Nephron progenitor cell (in vitro differentiated cells): ENCODE data around the gene PRSS12.
A peak's percentile ranks its signal among the peaks of the same experiment; 100 is the strongest.
"Not testable (repeated sequence)": the region's sequence is repeated elsewhere in the genome, so short reads cannot be mapped to it uniquely, and the experiment has no call there.

Experiments used
- DNase-seq: peaks from one replicate; pipeline ENCODE4 v3.0.0; 2021
- H3K27ac Mint-ChIP-seq: 2 replicates; pipeline ENCODE4 v1.8.0; 2021; ENCODE audit warnings: mild to moderate bottlenecking, moderate library complexity, mixed read lengths
- H3K27me3 Mint-ChIP-seq: 2 replicates; pipeline ENCODE4 v1.8.0; 2021; ENCODE audit warnings: mild to moderate bottlenecking, low read depth, mixed read lengths; ENCODE audit not compliant: poor library complexity
- H3K36me3 Mint-ChIP-seq: 2 replicates; pipeline ENCODE4 v1.8.0; 2021; ENCODE audit warnings: low read depth, mixed read lengths
- H3K4me1 Mint-ChIP-seq: 2 replicates; pipeline ENCODE4 v1.8.0; 2021; ENCODE audit warnings: mixed read lengths
- H3K4me3 Mint-ChIP-seq: 2 replicates; pipeline ENCODE4 v1.8.0; 2021; ENCODE audit warnings: mild to moderate bottlenecking, moderate library complexity, mixed read lengths
- H3K9me3 Mint-ChIP-seq: 2 replicates; pipeline ENCODE4 v1.8.0; 2021; ENCODE audit warnings: mild to moderate bottlenecking, moderate library complexity, mixed read lengths
- TF ChIP-seq, protein P1 (sequence below): fragments of 200-600 bp; sonication (generic); IDR thresholded peaks from 2 replicates; pipeline ENCODE4 v1.5.0; 2021; ENCODE audit warnings: antibody characterized with exemption

PRSS12 gene

DNA sequence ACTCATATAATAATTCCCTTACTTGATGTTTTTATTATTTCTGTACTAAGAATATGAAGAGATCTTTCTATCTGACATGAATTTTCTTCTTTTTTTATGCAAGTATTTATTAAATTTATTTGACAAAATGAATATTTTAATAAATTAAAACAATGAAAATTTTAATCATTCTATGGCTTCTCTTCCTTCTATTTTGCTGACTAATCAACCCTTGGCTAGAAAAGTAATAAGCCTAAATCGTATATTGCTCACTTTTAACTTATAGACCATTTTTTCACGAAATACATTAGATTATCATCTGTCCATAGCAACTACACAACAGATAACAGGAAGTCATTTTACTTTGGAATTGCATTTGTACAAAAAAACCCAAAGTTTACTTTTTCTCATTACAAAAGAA is 38.6 kb downstream of the PRSS12 start:
- TF ChIP-seq, protein P1, sequence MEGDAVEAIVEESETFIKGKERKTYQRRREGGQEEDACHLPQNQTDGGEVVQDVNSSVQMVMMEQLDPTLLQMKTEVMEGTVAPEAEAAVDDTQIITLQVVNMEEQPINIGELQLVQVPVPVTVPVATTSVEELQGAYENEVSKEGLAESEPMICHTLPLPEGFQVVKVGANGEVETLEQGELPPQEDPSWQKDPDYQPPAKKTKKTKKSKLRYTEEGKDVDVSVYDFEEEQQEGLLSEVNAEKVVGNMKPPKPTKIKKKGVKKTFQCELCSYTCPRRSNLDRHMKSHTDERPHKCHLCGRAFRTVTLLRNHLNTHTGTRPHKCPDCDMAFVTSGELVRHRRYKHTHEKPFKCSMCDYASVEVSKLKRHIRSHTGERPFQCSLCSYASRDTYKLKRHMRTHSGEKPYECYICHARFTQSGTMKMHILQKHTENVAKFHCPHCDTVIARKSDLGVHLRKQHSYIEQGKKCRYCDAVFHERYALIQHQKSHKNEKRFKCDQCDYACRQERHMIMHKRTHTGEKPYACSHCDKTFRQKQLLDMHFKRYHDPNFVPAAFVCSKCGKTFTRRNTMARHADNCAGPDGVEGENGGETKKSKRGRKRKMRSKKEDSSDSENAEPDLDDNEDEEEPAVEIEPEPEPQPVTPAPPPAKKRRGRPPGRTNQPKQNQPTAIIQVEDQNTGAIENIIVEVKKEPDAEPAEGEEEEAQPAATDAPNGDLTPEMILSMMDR = no peak
- no peaks in the 10 kb centered on the region for H3K9me3 Mint-ChIP-seq
- DNase-seq = no peak
- peaks cover 3% of the 10 kb centered on the region for H3K27me3 Mint-ChIP-seq
- no peak overlapping the region for H3K27ac Mint-ChIP-seq
- no peaks in the 10 kb centered on the region for H3K4me1 Mint-ChIP-seq
- H3K4me3 Mint-ChIP-seq = no peak overlapping the region
- H3K36me3 Mint-ChIP-seq = no peaks in the 10 kb centered on the region

- H3K36me3 Mint-ChIP-seq = no peaks in the 10 kb centered on the region
- no peak overlapping the region for H3K27ac Mint-ChIP-seq
- TF ChIP-seq, protein P1 = no peak
- no peak overlapping the region for H3K4me3 Mint-ChIP-seq
- peak; percentile 8 for DNase-seq
- H3K27me3 Mint-ChIP-seq = no peaks in the 10 kb centered on the region
- no peaks in the 10 kb centered on the region for H3K9me3 Mint-ChIP-seq
- no peaks in the 10 kb centered on the region for H3K4me1 Mint-ChIP-seq
Observed at GRCh38 chr4:118313098-118313497, 39.7 kb downstream of the PRSS12 start.

GRCh38 chr4:118308306-118309030 is 44.3 kb downstream of the PRSS12 start:
- Mint-ChIP-seq H3K4me3 (no peak overlapping the region), H3K9me3 (no peaks in the 10 kb centered on the region), H3K27ac (no peak overlapping the region), H3K27me3 (no peaks in the 10 kb centered on the region), H3K4me1 (no peaks in the 10 kb centered on the region), H3K36me3 (no peaks in the 10 kb centered on the region)
- no peak for DNase-seq
- TF ChIP-seq, protein P1 = no peak

DNA sequence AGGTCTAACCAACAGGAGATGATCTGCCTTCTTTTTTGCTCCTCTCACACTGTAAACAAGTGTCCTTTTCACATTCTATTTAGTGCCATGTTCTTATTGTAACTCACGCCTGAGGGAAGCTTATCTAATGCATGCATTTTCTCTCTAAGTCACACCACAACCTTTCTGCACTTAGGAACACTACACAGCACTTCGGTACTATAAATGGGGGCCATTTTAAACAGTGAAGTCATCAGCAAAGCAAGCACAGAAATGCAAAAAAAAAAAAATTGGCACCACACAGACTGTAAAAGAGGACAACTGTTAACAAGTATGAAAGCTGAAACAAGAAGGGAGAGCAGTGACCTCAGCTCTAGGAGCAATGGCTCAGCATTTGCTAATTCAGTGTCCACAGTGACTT is 45.2 kb downstream of the PRSS12 start:
- H3K9me3 Mint-ChIP-seq = no peaks in the 10 kb centered on the region
- DNase-seq = no peak
- H3K27me3 Mint-ChIP-seq = no peaks in the 10 kb centered on the region
- H3K36me3 Mint-ChIP-seq = no peaks in the 10 kb centered on the region
- H3K4me3 Mint-ChIP-seq = no peak overlapping the region
- no peaks in the 10 kb centered on the region for H3K4me1 Mint-ChIP-seq
- no peak overlapping the region for H3K27ac Mint-ChIP-seq
- TF ChIP-seq, protein P1 = no peak

GRCh38 chr4:118299619-118300018 is 53.2 kb downstream of the PRSS12 start:
- H3K9me3 Mint-ChIP-seq, H3K27ac Mint-ChIP-seq, H3K36me3 Mint-ChIP-seq, H3K4me3 Mint-ChIP-seq, H3K27me3 Mint-ChIP-seq, H3K4me1 Mint-ChIP-seq, DNase-seq: not testable (repeated sequence)

- Mint-ChIP-seq H3K27ac (no peak overlapping the region), H3K4me1 (no peaks in the 10 kb centered on the region), H3K4me3 (no peak overlapping the region), H3K9me3 (no peaks in the 10 kb centered on the region), H3K36me3 (no peaks in the 10 kb centered on the region), H3K27me3 (no peaks in the 10 kb centered on the region)
- DNase-seq = no peak
- TF ChIP-seq, protein P1 = no peak
Observed at GRCh38 chr4:118296729-118297128, 56.1 kb downstream of the PRSS12 start.
